Ramos (cell line): ENCODE measurements around the gene NUPR2.
"Not testable (repeated sequence)": the region's sequence is repeated elsewhere in the genome, so short reads cannot be mapped to it uniquely, and the experiment has no call there.

ENCODE experiments used
- in situ Hi-C: fragments of 300-500 bp; cut with MboI; formaldehyde crosslinking; loops from one replicate; pipeline ENCODE4 v1.14.3; 2022; ENCODE audit warnings: low sequenced_read_pairs; ENCODE audit not compliant: unreplicated experiment

Gene NUPR2

GRCh38 chr7:56115852-56116538 lies at the start of gene NUPR2:
Gene NUPR2 (minus strand): TSS chr7:56116417. CDS start chr7:56116314, 103 bp downstream.
- in situ Hi-C loops, result no loop called here

GRCh38 chr7:56157238-56157790 lies 41.1 kb upstream of the NUPR2 start:
- in situ Hi-C loops, result no loop called here

- in situ Hi-C loops, result not testable (repeated sequence)
Measured at GRCh38 chr7:56131062-56131461, 14.8 kb upstream of the NUPR2 start.

GRCh38 chr7:56127241-56127975 lies 11.2 kb upstream of the NUPR2 start:
- in situ Hi-C loops, result no loop called here

GRCh38 chr7:56125831-56126230 lies 9.6 kb upstream of the NUPR2 start:
- in situ Hi-C loops, result no loop called here

GRCh38 chr7:56124981-56125380 lies 8.8 kb upstream of the NUPR2 start:
- in situ Hi-C loops, result no loop called here

GRCh38 chr7:56121440-56121839 lies 5.2 kb upstream of the NUPR2 start:
- in situ Hi-C loops, result no loop called here

GRCh38 chr7:56112244-56112643 lies 4.0 kb downstream of the NUPR2 start:
- in situ Hi-C loops, result not testable (repeated sequence)

- in situ Hi-C loops, result no loop called here
Measured at GRCh38 chr7:56110611-56111010, 5.6 kb downstream of the NUPR2 start.

- in situ Hi-C loops, result no loop called here
Measured at GRCh38 chr7:56107954-56108258, 8.3 kb downstream of the NUPR2 start.

GRCh38 chr7:56106108-56107073 lies 9.8 kb downstream of the NUPR2 start, which contains the start of gene CHCHD2:
Gene CHCHD2 (minus strand): TSS chr7:56106476. CDS start chr7:56106413, 63 bp downstream.
- in situ Hi-C loops, result no loop called here

- in situ Hi-C loops, result no loop called here
Measured at GRCh38 chr7:56105508-56105907, 10.7 kb downstream of the NUPR2 start.

- in situ Hi-C loops, result not testable (repeated sequence)
Measured at GRCh38 chr7:56104138-56104537, 12.1 kb downstream of the NUPR2 start.

- in situ Hi-C loops, result no loop called here
Measured at GRCh38 chr7:56099653-56100052, 16.6 kb downstream of the NUPR2 start.

- in situ Hi-C loops, result not testable (repeated sequence)
Measured at GRCh38 chr7:56098187-56099008, 17.8 kb downstream of the NUPR2 start.

GRCh38 chr7:56097700-56098099 lies 18.5 kb downstream of the NUPR2 start:
- in situ Hi-C loops, result no loop called here

GRCh38 chr7:56092789-56093531 lies 23.3 kb downstream of the NUPR2 start, which contains the start of gene PHKG1:
Gene PHKG1 (minus strand): TSS chr7:56092952. CDS start chr7:56088941, 4,011 bp downstream.
- in situ Hi-C loops, result no loop called here

GRCh38 chr7:56092388-56092787 lies 23.8 kb downstream of the NUPR2 start:
- in situ Hi-C loops, result not testable (repeated sequence)

- in situ Hi-C loops, result no loop called here
Measured at GRCh38 chr7:56091591-56091990, 24.6 kb downstream of the NUPR2 start.
